ENCODE results near the gene FOCAD.

The FOCAD gene

GRCh38 chr9:21043841-21044240, 359.8 kb downstream of the FOCAD start:
- Histone ChIP-seq H3K4me3 (ENCODE audit: insufficient read depth, low read depth, low read length, poor library complexity, severe bottlenecking) (no peak overlapping the region), H3K4me1 (ENCODE audit: control insufficient read depth, insufficient read depth, low read length, poor library complexity, severe bottlenecking) (no peaks in the 10 kb centered on the region), H3K27ac (ENCODE audit: insufficient read depth, low read length, poor library complexity, severe bottlenecking) (no peak overlapping the region), H3K27me3 (replicated peaks; ENCODE audit: control insufficient read depth, insufficient read depth, low read length, poor library complexity, severe bottlenecking) (no peaks in the 10 kb centered on the region), H3K9me3 (ENCODE audit: control insufficient read depth, low read length) (no peaks in the 10 kb centered on the region), H3K36me3 (ENCODE audit: control insufficient read depth, insufficient read depth, low read length) (no peaks in the 10 kb centered on the region)
- no peak for DNase-seq

Measured in effector memory CD4-positive, alpha-beta T cell (primary cell).